ENCODE results near the gene ADGRB2. TPM values are rescaled to one million over a fixed set of nuclear protein-coding genes. Genes with fewer than 3 reads are reported as not detected.
A peak's percentile ranks its signal among the peaks of the same experiment; 100 is the strongest.

The ADGRB2 gene
- total RNA-seq, 1 experiment from 2014 or later: 10.9 TPM

- H3K4me1 ChIP-seq (ENCODE audit: insufficient read depth, low read length): peaks cover 8% of the 10 kb centered on the region; the same call in 1 of the 2 replicates
- no peak overlapping the region for H2BK5ac ChIP-seq (ENCODE audit: insufficient read length, low read length)
- Mint-ChIP-seq H3K4me1 (peaks cover 38 to 44% of the 10 kb centered on the region in 2 experiments), H3K4me3 (no peak overlapping the region), H3K36me3 (ENCODE audit: insufficient read depth in 1 of 3, low read depth in 3 of 3) (no peaks in the 10 kb centered on the region), H3K27ac (peak overlapping the region in 1 of 3 experiments; percentile 19; a peak in 1 of 7 replicates), H3K27me3 (ENCODE audit: low read depth) (peaks cover 20% of the 10 kb centered on the region), H3K9me3 (no peaks in the 10 kb centered on the region)
- no peak overlapping the region for H3K14ac ChIP-seq (ENCODE audit: insufficient read depth, low read length)
- H4K8ac ChIP-seq (replicated peaks; ENCODE audit: insufficient read length, low read depth, low read length): no peak overlapping the region
- no peak overlapping the region for H3K23ac ChIP-seq (ENCODE audit: insufficient read length, low read depth, low read length)
- no peak overlapping the region for H2AFZ ChIP-seq (ENCODE audit: low read length)
- H3K27ac ChIP-seq (ENCODE audit: insufficient read length, low read depth, low read length): no peak overlapping the region
- H4K91ac ChIP-seq (ENCODE audit: insufficient read length, low read depth, low read length): no peak overlapping the region
- H3T11ph ChIP-seq (ENCODE audit: low read length): no peak overlapping the region
- H3K79me1 ChIP-seq (ENCODE audit: insufficient read depth, low read depth, low read length, poor library complexity, severe bottlenecking): no peaks in the 10 kb centered on the region
- DNase-seq: no peak
- no peaks in the 10 kb centered on the region for H3K23me2 ChIP-seq (ENCODE audit: insufficient read length, low read depth, low read length, poor library complexity, severe bottlenecking)
- H4K5ac ChIP-seq (ENCODE audit: insufficient read length, low read depth, low read length): no peak overlapping the region
- no peak overlapping the region for H3K4me2 ChIP-seq (ENCODE audit: insufficient read depth, insufficient read length, low read length)
- no peaks in the 10 kb centered on the region for H4K20me1 ChIP-seq (ENCODE audit: control insufficient read depth, insufficient read depth, insufficient read length)
- H2BK20ac ChIP-seq (ENCODE audit: low read depth, low read length, poor library complexity, severe bottlenecking): no peak overlapping the region
- H2AK5ac ChIP-seq (ENCODE audit: insufficient read length, low read length): no peak overlapping the region
- TF ChIP-seq CTCF (conservative IDR thresholded peaks at IDR 0.05): no peak
- no peaks in the 10 kb centered on the region for H3K9me3 ChIP-seq (ENCODE audit: control insufficient read depth, low read depth, low read length)
- no peak overlapping the region for H3K56ac ChIP-seq (ENCODE audit: insufficient read length, low read depth, low read length)
- H2BK15ac ChIP-seq (ENCODE audit: low read depth, low read length): no peak overlapping the region
- no peak overlapping the region for H3K4ac ChIP-seq (ENCODE audit: low read depth, low read length)
- no peak overlapping the region for H2BK12ac ChIP-seq (ENCODE audit: insufficient read length, low read depth, low read length)
- no peaks in the 10 kb centered on the region for H3K27me3 ChIP-seq (ENCODE audit: insufficient read depth, low read length)
- no CpG with 5 or more reads among the region's 7 CpGs for WGBS (ENCODE audit: extremely low coverage, insufficient read length, low lambda C conversion rate)
- no peak overlapping the region for H3K9ac ChIP-seq (ENCODE audit: extremely low read depth, insufficient read length, low read length)
- no peak overlapping the region for H3K18ac ChIP-seq (ENCODE audit: insufficient read length, low read depth, low read length)
- H3K79me2 ChIP-seq (ENCODE audit: insufficient read depth, low read length): no peaks in the 10 kb centered on the region
- no peak overlapping the region for H2BK120ac ChIP-seq (ENCODE audit: low read depth, low read length, poor library complexity, severe bottlenecking)
Measured at GRCh38 chr1:31781138-31781755, 17.1 kb upstream of the ADGRB2 start.
